ENCODE data around the gene ACTR8.

ACTR8 gene

GRCh38 chr3:53820084-53820483 lies 61.9 kb downstream of the ACTR8 start:
- TF ChIP-seq CTCF (conservative IDR thresholded peaks at IDR 0.05; ENCODE audit: low read depth, low read length), result no peak
- no peak for DNase-seq (ENCODE audit: low read depth)
- no peak overlapping the region for H3K4me3 ChIP-seq (ENCODE audit: low read length)

DNA sequence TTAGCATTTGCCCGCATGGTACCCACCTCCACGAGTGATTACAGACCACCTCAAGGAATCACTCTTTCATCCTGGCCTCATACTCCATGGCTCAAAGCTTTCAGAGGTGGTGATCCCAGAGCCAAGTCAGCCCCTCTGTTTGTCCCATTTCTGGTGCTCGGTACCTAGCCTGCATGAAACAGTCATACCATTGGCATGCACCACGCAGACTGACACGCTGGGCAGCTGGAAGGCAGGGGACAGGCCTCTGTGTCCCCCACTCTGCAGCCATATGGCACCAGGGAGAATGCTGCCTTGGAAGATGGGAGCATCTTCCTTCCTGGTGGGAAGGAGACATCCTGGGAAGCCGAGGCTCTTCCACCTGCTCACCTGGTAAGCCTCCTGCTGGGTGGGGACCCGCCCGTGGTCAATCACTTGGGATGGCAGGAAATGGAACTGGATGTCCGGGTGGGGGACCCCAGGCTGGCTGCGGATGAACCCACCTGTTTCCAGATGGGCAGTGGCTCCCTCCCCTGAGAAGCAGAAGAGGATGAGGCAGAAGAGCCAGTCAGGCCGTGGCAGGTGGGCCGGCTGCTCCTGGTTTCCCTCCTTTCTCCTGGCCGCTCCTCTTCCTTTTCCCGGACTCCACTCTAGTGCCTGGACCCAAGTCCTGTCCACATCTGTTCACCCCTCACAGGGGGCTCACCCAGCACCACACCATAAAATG lies 62.6 kb downstream of the ACTR8 start:
- DNase-seq (ENCODE audit: low read depth), result no peak
- H3K4me3 ChIP-seq (ENCODE audit: low read length), result no peak overlapping the region
- TF ChIP-seq CTCF (conservative IDR thresholded peaks at IDR 0.05; ENCODE audit: low read depth, low read length), result no peak

GRCh38 chr3:53818221-53819162 lies 63.5 kb downstream of the ACTR8 start:
- DNase-seq (ENCODE audit: low read depth), result no peak
- no peak overlapping the region for H3K4me3 ChIP-seq (ENCODE audit: low read length)
- no peak for TF ChIP-seq CTCF (conservative IDR thresholded peaks at IDR 0.05; ENCODE audit: low read depth, low read length)

GRCh38 chr3:53817809-53818208 lies 64.1 kb downstream of the ACTR8 start:
- H3K4me3 ChIP-seq (ENCODE audit: low read length), result no peak overlapping the region
- no peak for DNase-seq (ENCODE audit: low read depth)

GRCh38 chr3:53817211-53817610 lies 64.7 kb downstream of the ACTR8 start:
- H3K4me3 ChIP-seq (ENCODE audit: low read length), result no peak overlapping the region

More at GRCh38 chr3:53817809-53818208, 64.1 kb downstream of the ACTR8 start:
- TF ChIP-seq CTCF (conservative IDR thresholded peaks at IDR 0.05; ENCODE audit: low read depth, low read length), result no peak

More at GRCh38 chr3:53817211-53817610, 64.7 kb downstream of the ACTR8 start:
- DNase-seq (ENCODE audit: low read depth), result no peak
- no peak for TF ChIP-seq CTCF (conservative IDR thresholded peaks at IDR 0.05; ENCODE audit: low read depth, low read length)
